Esophagus (tissue), 2 donors: ENCODE results near the gene TGIF2. TPM values are rescaled to one million over a fixed set of nuclear protein-coding genes. Genes with fewer than 3 reads are reported as not detected.
"Not testable (repeated sequence)": the region's sequence is repeated elsewhere in the genome, so short reads cannot be mapped to it uniquely, and the experiment has no call there.

Experiments used
- H3K27ac ChIP-seq, 2 donors: one replicate each; pipeline ENCODE4 v1.5.1; 2013; ENCODE audit warnings: low read depth in 2 of 2, mild to moderate bottlenecking in 2 of 2, inconsistent platforms in 1 of 2, low read length in 1 of 2, moderate library complexity in 1 of 2
- H3K27me3 ChIP-seq, 2 donors: one replicate each; pipeline ENCODE4 v1.6.1; 2013; ENCODE audit warnings: low read length in 2 of 2, control low read depth in 1 of 2, mild to moderate bottlenecking in 1 of 2; ENCODE audit not compliant: insufficient read depth in 2 of 2, control insufficient read depth in 1 of 2
- H3K36me3 ChIP-seq, 2 donors: one replicate each; pipeline ENCODE4 v1.6.1; 2013; ENCODE audit warnings: low read length in 1 of 2; ENCODE audit not compliant: control insufficient read depth in 2 of 2, insufficient read depth in 2 of 2
- H3K4me1 ChIP-seq, 2 donors: one replicate each; pipeline ENCODE4 v1.6.1; 2013; ENCODE audit warnings: low read length in 1 of 2; ENCODE audit not compliant: control insufficient read depth in 2 of 2, insufficient read depth in 2 of 2
- H3K4me3 ChIP-seq, 2 donors: one replicate each; pipeline ENCODE4 v1.5.1; 2013; ENCODE audit warnings: low read length in 2 of 2, mild to moderate bottlenecking in 2 of 2, low read depth in 1 of 2, moderate library complexity in 1 of 2
- H3K9me3 ChIP-seq, 2 donors: one replicate each; pipeline ENCODE4 v1.6.1; 2013; ENCODE audit warnings: mild to moderate bottlenecking in 2 of 2, low read depth in 1 of 2, low read length in 1 of 2, moderate library complexity in 1 of 2; ENCODE audit not compliant: control insufficient read depth in 2 of 2, insufficient read depth in 1 of 2
- WGBS, 2 donors: extraction: QIAGEN DNeasy Blood & Tissue Kit; methylation state at CpG; one replicate each; pipeline ENCODE4 v1.1.7; 2013; 5-methylcytosine and 5-hydroxymethylcytosine counted together
- polyA plus RNA-seq, 2 donors: library from polyadenylated mRNA; stranded (reverse); fragments of 200-250 nt; gene quantifications; one replicate each; pipeline ENCODE4 v1.2.3, GENCODE V29; 2013
- donor health status: healthy with polysubstance abuse.
- donor health status: Bipolar disorder and iron deficiency.

TGIF2 gene
- polyA plus RNA-seq, 2 donors: 1.4 to 3.6 TPM

GRCh38 chr20:36608388-36608728, 35.0 kb downstream of the TGIF2 start:
- H3K4me1 ChIP-seq: not testable (repeated sequence)
- H3K36me3 ChIP-seq: peaks cover 8 to 19% of the 10 kb centered on the region in 2 donors

GRCh38 chr20:36611625-36612024, 38.2 kb downstream of the TGIF2 start:
- Histone ChIP-seq H3K4me3 (no peak overlapping the region), H3K9me3 (no peaks in the 10 kb centered on the region), H3K4me1 (peaks cover 3 to 12% of the 10 kb centered on the region in 2 donors), H3K27ac (no peak overlapping the region), H3K36me3 (peaks cover 19 to 39% of the 10 kb centered on the region in 2 donors), H3K27me3 (no peaks in the 10 kb centered on the region)
- WGBS, 2 donors: 80 to 84% methylated on average over 5 of the region's 5 CpGs

More at GRCh38 chr20:36608388-36608728, 35.0 kb downstream of the TGIF2 start:
- WGBS, 2 donors: 59 to 69% methylated on average over 6 of the region's 6 CpGs
- not testable (repeated sequence) for H3K27me3 ChIP-seq, H3K4me3 ChIP-seq, H3K9me3 ChIP-seq
- peak overlapping the region; percentile 87 to 97 for H3K27ac ChIP-seq

GRCh38 chr20:36613974-36614373, 40.6 kb downstream of the TGIF2 start:
- Histone ChIP-seq H3K27ac (peak overlapping the region in 1 of 2 donors; percentile 33), H3K4me1 (peaks cover 3 to 8% of the 10 kb centered on the region in 2 donors), H3K9me3 (no peaks in the 10 kb centered on the region), H3K36me3 (peaks cover 19 to 32% of the 10 kb centered on the region in 2 donors), H3K27me3 (no peaks in the 10 kb centered on the region), H3K4me3 (no peak overlapping the region)
- WGBS, 2 donors: 38 to 47% methylated on average over 3 of the region's 3 CpGs

- Histone ChIP-seq H3K27ac (no peak overlapping the region), H3K4me1 (peaks cover 3 to 8% of the 10 kb centered on the region in 2 donors), H3K36me3 (peaks cover 19 to 26% of the 10 kb centered on the region in 2 donors), H3K9me3 (no peaks in the 10 kb centered on the region), H3K27me3 (no peaks in the 10 kb centered on the region), H3K4me3 (no peak overlapping the region)
- 86% methylated on average over 14 of the region's 14 CpGs for WGBS, 2 donors
These were observed 41.6 kb downstream of the TGIF2 start for GRCh38 chr20:36614781-36615557.

- Histone ChIP-seq H3K27ac (no peak overlapping the region), H3K9me3 (no peaks in the 10 kb centered on the region), H3K27me3 (no peaks in the 10 kb centered on the region), H3K4me3 (no peak overlapping the region), H3K36me3 (no peaks in the 10 kb centered on the region), H3K4me1 (peaks cover 0 to 2% of the 10 kb centered on the region in 2 donors)
- WGBS, 2 donors: 94 to 95% methylated on average over 5 of the region's 5 CpGs
These were observed 47.5 kb downstream of the TGIF2 start for GRCh38 chr20:36620917-36621316.

GRCh38 chr20:36623444-36623843, 50.0 kb downstream of the TGIF2 start:
- no peak overlapping the region for H3K27ac ChIP-seq
- H3K4me3 ChIP-seq: no peak overlapping the region
- no peaks in the 10 kb centered on the region for H3K9me3 ChIP-seq
- H3K4me1 ChIP-seq: peaks cover 0 to 2% of the 10 kb centered on the region in 2 donors
- H3K27me3 ChIP-seq: no peaks in the 10 kb centered on the region
- no peaks in the 10 kb centered on the region for H3K36me3 ChIP-seq
- WGBS, 2 donors: 85 to 90% methylated on average over 2 of the region's 2 CpGs

GRCh38 chr20:36624068-36624943, 50.9 kb downstream of the TGIF2 start:
- H3K9me3 ChIP-seq: no peaks in the 10 kb centered on the region
- no peak overlapping the region for H3K4me3 ChIP-seq
- H3K27ac ChIP-seq: no peak overlapping the region
- no peaks in the 10 kb centered on the region for H3K36me3 ChIP-seq
- WGBS, 2 donors: 43 to 57% methylated on average over 14 of the region's 14 CpGs
- H3K27me3 ChIP-seq: no peaks in the 10 kb centered on the region
- peaks cover 0 to 2% of the 10 kb centered on the region in 2 donors for H3K4me1 ChIP-seq

- WGBS, 2 donors: 76 to 85% methylated on average over 2 of the region's 2 CpGs
- Histone ChIP-seq H3K4me1 (peaks cover 0 to 2% of the 10 kb centered on the region in 2 donors), H3K27ac (no peak overlapping the region), H3K27me3 (no peaks in the 10 kb centered on the region), H3K9me3 (no peaks in the 10 kb centered on the region), H3K36me3 (no peaks in the 10 kb centered on the region), H3K4me3 (no peak overlapping the region)
These were observed 51.5 kb downstream of the TGIF2 start for GRCh38 chr20:36624944-36625324.

- no peak overlapping the region for H3K4me3 ChIP-seq
- WGBS, 2 donors: 86 to 89% methylated on average over 7 of the region's 7 CpGs
These were observed 54.7 kb downstream of the TGIF2 start for GRCh38 chr20:36628076-36628475.

More at GRCh38 chr20:36628076-36628475, 54.7 kb downstream of the TGIF2 start:
- Histone ChIP-seq H3K27me3 (no peaks in the 10 kb centered on the region), H3K9me3 (no peaks in the 10 kb centered on the region), H3K36me3 (peaks cover 0 to under 1% of the 10 kb centered on the region in 2 donors), H3K4me1 (peaks cover 0 to 2% of the 10 kb centered on the region in 2 donors), H3K27ac (no peak overlapping the region)
